ENCODE results near the gene GPC3. TPM values are rescaled to one million over a fixed set of nuclear protein-coding genes. Genes with fewer than 3 reads are reported as not detected.

Gene GPC3
- total RNA-seq, 2 experiments from 2014 or later, result 0.25 to 0.59 TPM

DNA sequence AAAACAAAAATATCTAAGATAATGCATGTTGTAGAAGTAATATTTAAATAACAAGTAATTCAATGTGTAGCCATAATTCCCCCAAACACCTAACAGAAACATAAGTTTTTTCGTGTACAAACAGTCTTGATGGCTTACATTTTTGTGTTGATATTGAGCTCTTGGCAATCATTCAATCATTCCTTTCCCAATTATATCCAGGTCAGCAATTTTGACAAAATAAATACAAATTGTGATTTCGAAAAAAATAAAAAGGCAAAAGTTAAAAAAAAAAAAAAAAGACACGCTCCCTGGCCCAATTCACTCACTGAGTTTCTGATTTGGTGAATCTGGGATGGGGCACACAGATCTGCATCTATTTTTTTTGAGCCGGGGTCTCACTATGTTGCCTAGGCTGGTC lies 382.5 kb downstream of the GPC3 start:
- intact Hi-C loops (cut with DNase I, micrococcal nuclease), result no loop called here
- no peaks in the 10 kb centered on the region for H3K4me1 ChIP-seq (ENCODE audit: insufficient read depth, low read length)
- ChIA-PET POLR2A (no interaction called here), CTCF (no interaction called here)
- TF ChIP-seq, protein P1, sequence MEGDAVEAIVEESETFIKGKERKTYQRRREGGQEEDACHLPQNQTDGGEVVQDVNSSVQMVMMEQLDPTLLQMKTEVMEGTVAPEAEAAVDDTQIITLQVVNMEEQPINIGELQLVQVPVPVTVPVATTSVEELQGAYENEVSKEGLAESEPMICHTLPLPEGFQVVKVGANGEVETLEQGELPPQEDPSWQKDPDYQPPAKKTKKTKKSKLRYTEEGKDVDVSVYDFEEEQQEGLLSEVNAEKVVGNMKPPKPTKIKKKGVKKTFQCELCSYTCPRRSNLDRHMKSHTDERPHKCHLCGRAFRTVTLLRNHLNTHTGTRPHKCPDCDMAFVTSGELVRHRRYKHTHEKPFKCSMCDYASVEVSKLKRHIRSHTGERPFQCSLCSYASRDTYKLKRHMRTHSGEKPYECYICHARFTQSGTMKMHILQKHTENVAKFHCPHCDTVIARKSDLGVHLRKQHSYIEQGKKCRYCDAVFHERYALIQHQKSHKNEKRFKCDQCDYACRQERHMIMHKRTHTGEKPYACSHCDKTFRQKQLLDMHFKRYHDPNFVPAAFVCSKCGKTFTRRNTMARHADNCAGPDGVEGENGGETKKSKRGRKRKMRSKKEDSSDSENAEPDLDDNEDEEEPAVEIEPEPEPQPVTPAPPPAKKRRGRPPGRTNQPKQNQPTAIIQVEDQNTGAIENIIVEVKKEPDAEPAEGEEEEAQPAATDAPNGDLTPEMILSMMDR (IDR thresholded peaks at IDR 0.05), result no peak
- H3K4me3 ChIP-seq (ENCODE audit: low read length), result no peak overlapping the region
- Mint-ChIP-seq H3K27ac (no peak overlapping the region), H3K4me1 (ENCODE audit: low read depth) (no peaks in the 10 kb centered on the region), H3K36me3 (ENCODE audit: low read depth) (no peaks in the 10 kb centered on the region), H3K4me3 (no peak overlapping the region), H3K27me3 (no peaks in the 10 kb centered on the region), H3K9me3 (no peaks in the 10 kb centered on the region)
- no peak overlapping the region for H3K27ac ChIP-seq (ENCODE audit: low read depth in 1 of 2, low read length in 2 of 2)
- no peaks in the 10 kb centered on the region for H3K36me3 ChIP-seq (ENCODE audit: insufficient read depth, low read length)
- H3K9me3 ChIP-seq (ENCODE audit: control insufficient read depth in 1 of 2, insufficient read depth in 1 of 2, low read length in 2 of 2), result no peaks in the 10 kb centered on the region
- ATAC-seq (ENCODE audit: poor library complexity) (no peak), DNase-seq (no peak)
- H3K27me3 ChIP-seq (ENCODE audit: control insufficient read depth in 1 of 2, insufficient read depth in 2 of 2, low read length in 2 of 2), result no peaks in the 10 kb centered on the region

DNA sequence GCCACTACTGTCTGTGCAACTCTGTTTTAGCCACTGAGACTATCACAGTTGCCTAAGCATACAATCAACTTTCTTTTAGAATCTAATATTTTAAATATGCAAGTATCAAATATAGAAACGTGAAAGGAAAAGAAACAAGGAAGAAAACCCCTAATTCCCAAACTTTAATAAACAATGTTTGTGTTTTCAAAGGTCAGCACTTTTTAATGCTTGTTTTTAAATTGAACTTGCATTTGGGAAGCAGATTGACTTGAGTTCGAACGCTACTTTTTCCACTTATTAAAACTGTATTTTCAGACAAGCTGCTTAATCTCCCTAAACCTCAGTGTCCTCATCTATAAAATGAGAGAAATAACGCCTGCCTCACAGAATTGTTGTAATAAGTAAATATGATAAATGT lies 384.3 kb downstream of the GPC3 start:
- Histone ChIP-seq H3K4me3 (ENCODE audit: low read length) (no peak overlapping the region), H3K4me1 (ENCODE audit: insufficient read depth, low read length) (no peaks in the 10 kb centered on the region), H3K27ac (ENCODE audit: low read depth in 1 of 2, low read length in 2 of 2) (no peak overlapping the region), H3K27me3 (ENCODE audit: control insufficient read depth in 1 of 2, insufficient read depth in 2 of 2, low read length in 2 of 2) (no peaks in the 10 kb centered on the region), H3K9me3 (ENCODE audit: control insufficient read depth in 1 of 2, insufficient read depth in 1 of 2, low read length in 2 of 2) (no peaks in the 10 kb centered on the region), H3K36me3 (ENCODE audit: insufficient read depth, low read length) (no peaks in the 10 kb centered on the region)
- intact Hi-C loops (cut with DNase I, micrococcal nuclease), result no loop called here
- ATAC-seq (ENCODE audit: poor library complexity) (no peak), DNase-seq (no peak)
- no peak overlapping the region for H3K4me3 Mint-ChIP-seq
- TF ChIP-seq, protein P1 (IDR thresholded peaks at IDR 0.05), result no peak
- H3K36me3 Mint-ChIP-seq (ENCODE audit: low read depth), result no peaks in the 10 kb centered on the region
- H3K9me3 Mint-ChIP-seq, result no peaks in the 10 kb centered on the region
- POLR2A ChIA-PET, result no interaction called here
- CTCF ChIA-PET, result no interaction called here
- no peak overlapping the region for H3K27ac Mint-ChIP-seq
- H3K27me3 Mint-ChIP-seq, result no peaks in the 10 kb centered on the region
- H3K4me1 Mint-ChIP-seq (ENCODE audit: low read depth), result no peaks in the 10 kb centered on the region

DNA sequence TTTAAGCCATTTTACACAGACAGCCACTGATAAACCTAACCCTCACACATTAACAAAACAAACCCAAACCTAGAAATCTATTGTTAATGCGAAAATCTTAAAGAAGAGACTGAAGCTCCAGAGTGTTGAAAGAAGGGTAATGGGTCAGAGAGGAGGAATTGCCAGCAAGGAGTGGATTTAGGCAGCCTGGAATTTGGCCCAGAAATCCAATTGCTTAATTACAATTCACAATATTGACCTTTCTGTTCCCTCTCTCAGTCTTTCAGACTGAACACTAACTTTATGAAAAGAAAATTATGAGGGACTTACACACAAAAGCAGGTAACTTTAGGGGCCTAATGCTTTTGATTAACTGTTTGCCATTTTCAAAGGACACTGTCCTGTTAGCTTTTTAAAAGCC lies 384.9 kb downstream of the GPC3 start:
- H3K27ac ChIP-seq (ENCODE audit: low read depth in 1 of 2, low read length in 2 of 2), result no peak overlapping the region
- no peaks in the 10 kb centered on the region for H3K4me1 Mint-ChIP-seq (ENCODE audit: low read depth)
- no peaks in the 10 kb centered on the region for H3K27me3 ChIP-seq (ENCODE audit: control insufficient read depth in 1 of 2, insufficient read depth in 2 of 2, low read length in 2 of 2)
- no peaks in the 10 kb centered on the region for H3K9me3 ChIP-seq (ENCODE audit: control insufficient read depth in 1 of 2, insufficient read depth in 1 of 2, low read length in 2 of 2)
- CTCF ChIA-PET, result no interaction called here
- H3K4me3 ChIP-seq (ENCODE audit: low read length), result no peak overlapping the region
- TF ChIP-seq, protein P1 (IDR thresholded peaks at IDR 0.05), result no peak
- H3K27me3 Mint-ChIP-seq, result no peaks in the 10 kb centered on the region
- H3K27ac Mint-ChIP-seq, result no peak overlapping the region
- H3K4me1 ChIP-seq (ENCODE audit: insufficient read depth, low read length), result no peaks in the 10 kb centered on the region
- ATAC-seq (ENCODE audit: poor library complexity) (no peak), DNase-seq (no peak)
- H3K4me3 Mint-ChIP-seq, result no peak overlapping the region
- intact Hi-C loops (cut with DNase I, micrococcal nuclease), result no loop called here
- POLR2A ChIA-PET, result no interaction called here
- H3K36me3 Mint-ChIP-seq (ENCODE audit: low read depth), result no peaks in the 10 kb centered on the region
- H3K36me3 ChIP-seq (ENCODE audit: insufficient read depth, low read length), result no peaks in the 10 kb centered on the region
- no peaks in the 10 kb centered on the region for H3K9me3 Mint-ChIP-seq

Measured in CD4-positive, alpha-beta T cell (primary cell).